Suprapubic skin (tissue), 4 donors: ENCODE measurements around the gene MAP7. TPM values are rescaled to one million over a fixed set of nuclear protein-coding genes. Genes with fewer than 3 reads are reported as not detected.
"Not testable (repeated sequence)": the region's sequence is repeated elsewhere in the genome, so short reads cannot be mapped to it uniquely, and the experiment has no call there.

Experiments
- DNase-seq, 2 donors: peaks; one replicate each; pipeline ENCODE4 v3.0.0-alpha.2; 2019; ENCODE audit warnings: low spot score in 2 of 2
- H3K27ac ChIP-seq: fragments of 200-600 bp; sonication (generic); one replicate; pipeline ENCODE4 v1.5.1; 2019
- H3K27me3 ChIP-seq: fragments of 200-600 bp; sonication (generic); one replicate; pipeline ENCODE4 v1.5.1; 2019
- H3K36me3 ChIP-seq: fragments of 200-600 bp; sonication (generic); one replicate; pipeline ENCODE4 v1.5.1; 2019
- H3K4me1 ChIP-seq: fragments of 200-600 bp; sonication (generic); one replicate; pipeline ENCODE4 v1.5.1; 2019
- H3K4me3 ChIP-seq: fragments of 200-600 bp; sonication (generic); one replicate; pipeline ENCODE4 v1.5.1; 2019; ENCODE audit warnings: mild to moderate bottlenecking
- H3K9me3 ChIP-seq: fragments of 200-600 bp; sonication (generic); one replicate; pipeline ENCODE4 v1.5.1; 2019
- CTCF ChIP-seq, 2 donors: fragments of 200-600 bp in 1 of 2; fragments of 450-650 bp in 1 of 2; sonication (generic) in 1 of 2; IDR thresholded peaks; one replicate each; pipeline ENCODE4 v1.5.1; 2016 to 2019; ENCODE audit warnings: antibody characterized with exemption in 2 of 2, mild to moderate bottlenecking in 1 of 2, moderate library complexity in 1 of 2
- EP300 ChIP-seq: sonication (generic); formaldehyde crosslinking; IDR thresholded peaks from one replicate; pipeline ENCODE4 v1.6.1; 2017; ENCODE audit warnings: antibody characterized with exemption
- POLR2A ChIP-seq, 2 donors: fragments of 450-650 bp; IDR thresholded peaks; one replicate each; pipeline ENCODE4 v1.6.1; 2017; ENCODE audit warnings: antibody characterized with exemption in 2 of 2, mild to moderate bottlenecking in 2 of 2, moderate library complexity in 2 of 2
- POLR2AphosphoS5 ChIP-seq, 3 donors: sonication (generic); formaldehyde crosslinking; IDR thresholded peaks; one replicate each; pipeline ENCODE4 v1.6.1; 2017; ENCODE audit warnings: antibody characterized with exemption in 3 of 3
- WGBS: methylation state at CpG from one replicate; pipeline ENCODE4 v1.1.5; 2018; 5-methylcytosine and 5-hydroxymethylcytosine counted together
- total RNA-seq, 4 donors: library from RNA; depleted of rRNA; stranded (reverse); fragments of >200 nt; gene quantifications; one replicate each; pipeline ENCODE4 v1.1.0, GENCODE V29; 2016

The MAP7 gene
- total RNA-seq, 4 donors from 2014 or later, result 25.9 to 41.0 (median 28.8) TPM

GRCh38 chr6:136382676-136383252 is 167.5 kb downstream of the MAP7 start:
- no peak overlapping the region for H3K4me3 ChIP-seq
- H3K36me3 ChIP-seq, result no peaks in the 10 kb centered on the region
- H3K27me3 ChIP-seq, result no peaks in the 10 kb centered on the region
- H3K27ac ChIP-seq, result no peak overlapping the region
- no peaks in the 10 kb centered on the region for H3K9me3 ChIP-seq
- no peaks in the 10 kb centered on the region for H3K4me1 ChIP-seq
- TF ChIP-seq POLR2AphosphoS5 (IDR thresholded peaks at IDR 0.05) (no peak), EP300 (no peak), POLR2A (IDR thresholded peaks at IDR 0.05) (no peak), CTCF (IDR thresholded peaks at IDR 0.05) (no peak)
- DNase-seq, result no peak

GRCh38 chr6:136378888-136379287 is 171.3 kb downstream of the MAP7 start:
- H3K27ac ChIP-seq, result no peak overlapping the region
- DNase-seq, result no peak
- H3K4me3 ChIP-seq, result no peak overlapping the region
- peaks cover 9% of the 10 kb centered on the region for H3K36me3 ChIP-seq
- no peaks in the 10 kb centered on the region for H3K4me1 ChIP-seq
- H3K27me3 ChIP-seq, result no peaks in the 10 kb centered on the region
- no peak for TF ChIP-seq POLR2A (IDR thresholded peaks at IDR 0.05)
- TF ChIP-seq CTCF (IDR thresholded peaks at IDR 0.05), result peak in 1 of 2 donors; percentile 12
- H3K9me3 ChIP-seq, result no peaks in the 10 kb centered on the region

- not testable (repeated sequence) for H3K9me3 ChIP-seq, DNase-seq, H3K27me3 ChIP-seq, H3K27ac ChIP-seq, H3K4me3 ChIP-seq, H3K4me1 ChIP-seq
- H3K36me3 ChIP-seq, result peaks cover 15% of the 10 kb centered on the region
- 88% methylated on average over 4 of the region's 4 CpGs for WGBS
Observed at GRCh38 chr6:136375836-136376235, 174.4 kb downstream of the MAP7 start.

- no peak for DNase-seq
- Histone ChIP-seq H3K4me1 (no peaks in the 10 kb centered on the region), H3K9me3 (no peaks in the 10 kb centered on the region), H3K36me3 (peaks cover 15% of the 10 kb centered on the region), H3K27me3 (no peaks in the 10 kb centered on the region), H3K4me3 (no peak overlapping the region), H3K27ac (no peak overlapping the region)
- TF ChIP-seq CTCF (IDR thresholded peaks at IDR 0.05) (no peak), POLR2A (IDR thresholded peaks at IDR 0.05) (no peak), EP300 (no peak), POLR2AphosphoS5 (IDR thresholded peaks at IDR 0.05) (no peak)
- 47% methylated on average over 2 of the region's 2 CpGs for WGBS
Observed at GRCh38 chr6:136371959-136372358, 178.3 kb downstream of the MAP7 start.

GRCh38 chr6:136370988-136371728 is 179.1 kb downstream of the MAP7 start:
- Histone ChIP-seq H3K27me3 (no peaks in the 10 kb centered on the region), H3K9me3 (no peaks in the 10 kb centered on the region), H3K27ac (no peak overlapping the region), H3K36me3 (peaks cover 12% of the 10 kb centered on the region), H3K4me3 (no peak overlapping the region), H3K4me1 (no peaks in the 10 kb centered on the region)
- WGBS, result 75% methylated on average over 4 of the region's 4 CpGs
- TF ChIP-seq CTCF (IDR thresholded peaks at IDR 0.05) (no peak), POLR2AphosphoS5 (IDR thresholded peaks at IDR 0.05) (no peak), EP300 (no peak), POLR2A (IDR thresholded peaks at IDR 0.05) (no peak)
- no peak for DNase-seq
